ENCODE measurements around the gene UNC93A.

- TF ChIP-seq CTCF (IDR thresholded peaks at IDR 0.05) (no peak), POLR2A (IDR thresholded peaks at IDR 0.05) (no peak)
These were observed 11.0 kb downstream of the UNC93A start for GRCh38 chr6:167302074-167302473.
